Endothelial cell (in vitro differentiated cells): ENCODE measurements around the gene C11orf68. TPM values are rescaled to one million over a fixed set of nuclear protein-coding genes. Genes with fewer than 3 reads are reported as not detected.

ENCODE experiments used
- DNase-seq: peaks from one replicate; pipeline ENCODE4 v3.0.0; 2021; ENCODE audit warnings: low spot score
- H3K27ac Mint-ChIP-seq: one replicate; pipeline ENCODE4 v1.8.0; 2021; ENCODE audit warnings: mixed read lengths, inconsistent platforms; ENCODE audit not compliant: unreplicated experiment
- H3K27me3 Mint-ChIP-seq: one replicate; pipeline ENCODE4 v1.8.0; 2021; ENCODE audit warnings: mild to moderate bottlenecking, moderate library complexity, mixed read lengths, inconsistent platforms; ENCODE audit not compliant: unreplicated experiment
- H3K36me3 Mint-ChIP-seq: one replicate; pipeline ENCODE4 v1.8.0; 2021; ENCODE audit warnings: mild to moderate bottlenecking, low read depth, mixed read lengths, inconsistent platforms; ENCODE audit not compliant: unreplicated experiment
- H3K4me1 Mint-ChIP-seq: one replicate; pipeline ENCODE4 v1.8.0; 2021; ENCODE audit warnings: mild to moderate bottlenecking, mixed read lengths, inconsistent platforms; ENCODE audit not compliant: unreplicated experiment
- H3K4me3 Mint-ChIP-seq: one replicate; pipeline ENCODE4 v1.8.0; 2021; ENCODE audit warnings: mild to moderate bottlenecking, mixed read lengths, inconsistent platforms; ENCODE audit not compliant: unreplicated experiment
- H3K9me3 Mint-ChIP-seq: one replicate; pipeline ENCODE4 v1.8.0; 2021; ENCODE audit warnings: mixed read lengths, inconsistent platforms; ENCODE audit not compliant: unreplicated experiment
- CTCF ChIP-seq: fragments of 200-600 bp; sonication (generic); IDR thresholded peaks from one replicate; pipeline ENCODE4 v1.5.0; 2021; ENCODE audit warnings: antibody characterized with exemption; ENCODE audit not compliant: unreplicated experiment
- total RNA-seq: library from RNA; stranded (reverse); fragmentation: NEBNext Ultra II Directional; extraction: Animal tissue kit (Norgen Biotek cat#: 25700); gene quantifications from one replicate; pipeline ENCODE4 v1.2.1, GENCODE V29; 2021; ENCODE audit not compliant: unreplicated experiment

The C11orf68 gene
- total RNA-seq, 1 donor from 2014 or later, result 31.1 TPM

- peak; percentile 92 for DNase-seq
- Mint-ChIP-seq H3K27me3 (peaks cover 30% of the 10 kb centered on the region), H3K4me3 (peak overlapping the region; percentile 97), H3K4me1 (peaks cover 35% of the 10 kb centered on the region), H3K9me3 (no peaks in the 10 kb centered on the region), H3K27ac (peak overlapping the region; percentile 82), H3K36me3 (peaks cover 13% of the 10 kb centered on the region)
- no peak for TF ChIP-seq CTCF
These were observed 45.3 kb downstream of the C11orf68 start for GRCh38 chr11:65873318-65874156.

- Mint-ChIP-seq H3K27me3 (peaks cover 31% of the 10 kb centered on the region), H3K4me3 (peak within 1 kb of the TSS; percentile 97), H3K27ac (peak within 1 kb of the TSS; percentile 82), H3K36me3 (peaks cover 15% of the 10 kb centered on the region), H3K4me1 (peaks cover 36% of the 10 kb centered on the region), H3K9me3 (no peaks in the 10 kb centered on the region)
- no peak for TF ChIP-seq CTCF
- DNase-seq, result peak; percentile 55
These were observed 46.1 kb downstream of the C11orf68 start, which contains the start of gene EFEMP2 for GRCh38 chr11:65872586-65873317. TSS of gene EFEMP2 (minus strand) at chr11:65872800. CDS start at chr11:65872354, 446 bp downstream.

- TF ChIP-seq CTCF, result no peak
- peak; percentile 56 for DNase-seq
- Mint-ChIP-seq H3K27ac (peak overlapping the region; percentile 61), H3K36me3 (peaks cover 18% of the 10 kb centered on the region), H3K27me3 (peaks cover 33% of the 10 kb centered on the region), H3K4me3 (peak overlapping the region; percentile 92), H3K4me1 (peaks cover 43% of the 10 kb centered on the region), H3K9me3 (no peaks in the 10 kb centered on the region)
These were observed 46.9 kb downstream of the C11orf68 start for GRCh38 chr11:65871811-65872548.

- Mint-ChIP-seq H3K4me3 (peak overlapping the region; percentile 92), H3K27ac (peak overlapping the region; percentile 80), H3K36me3 (peaks cover 18% of the 10 kb centered on the region)
These were observed 47.9 kb downstream of the C11orf68 start for GRCh38 chr11:65870706-65871681.

More at GRCh38 chr11:65870706-65871681, 47.9 kb downstream of the C11orf68 start:
- TF ChIP-seq CTCF, result no peak
- Mint-ChIP-seq H3K4me1 (peaks cover 43% of the 10 kb centered on the region), H3K27me3 (peaks cover 27% of the 10 kb centered on the region), H3K9me3 (no peaks in the 10 kb centered on the region)
- DNase-seq, result no peak
